NT2/D1 (cell line): Measurements from ENCODE around the gene P2RY6.

Source experiments
- SUZ12 ChIP-seq: IDR thresholded peaks from 2 replicates; pipeline ENCODE4 v1.6.1; 2011; ENCODE audit not compliant: insufficient read length, insufficient read depth; ENCODE audit errors: extremely low read depth
- YY1 ChIP-seq: IDR thresholded peaks from 2 replicates; pipeline ENCODE4 v1.6.1; 2011; ENCODE audit not compliant: insufficient read length, insufficient read depth
- ZNF274 ChIP-seq: IDR thresholded peaks from 2 replicates; pipeline ENCODE4 v1.6.1; 2011; ENCODE audit warnings: mild to moderate bottlenecking, low read depth, low read length

GRCh38 chr11:73320763-73321603, 48.8 kb downstream of the P2RY6 start:
- TF ChIP-seq ZNF274 (no peak), YY1 (no peak), SUZ12 (no peak)
